IPS DF 19.7 (cell line): ENCODE results near the gene NF2.

ENCODE experiments used
- DNase-seq: peaks from one replicate; pipeline ENCODE4 v3.0.0-alpha.2; 2013; ENCODE audit warnings: low read depth, low spot score

The NF2 gene

GRCh38 chr22:29701155-29701999 lies 97.9 kb downstream of the NF2 start:
- no peak for DNase-seq

GRCh38 chr22:29702000-29702930 lies 98.8 kb downstream of the NF2 start:
- no peak for DNase-seq

GRCh38 chr22:29702931-29703501 lies 99.6 kb downstream of the NF2 start:
- no peak for DNase-seq

- DNase-seq = no peak
Measured at GRCh38 chr22:29703569-29704195, 100.2 kb downstream of the NF2 start.

GRCh38 chr22:29704528-29705285 lies 101.3 kb downstream of the NF2 start:
- no peak for DNase-seq

GRCh38 chr22:29705651-29706050 lies 102.2 kb downstream of the NF2 start:
- no peak for DNase-seq

- DNase-seq = no peak
Measured at GRCh38 chr22:29706486-29706885, 103.1 kb downstream of the NF2 start.

- DNase-seq = no peak
Measured at GRCh38 chr22:29707010-29707409, 103.6 kb downstream of the NF2 start.

- DNase-seq = no peak
Measured at GRCh38 chr22:29707471-29707870, 104.0 kb downstream of the NF2 start.

GRCh38 chr22:29710193-29710592 lies 106.8 kb downstream of the NF2 start:
- DNase-seq = no peak

- DNase-seq = no peak
Measured at GRCh38 chr22:29710922-29711593, 107.6 kb downstream of the NF2 start.

GRCh38 chr22:29712119-29712518 lies 108.7 kb downstream of the NF2 start:
- no peak for DNase-seq

GRCh38 chr22:29713156-29713727 lies 109.8 kb downstream of the NF2 start:
- DNase-seq = no peak

- DNase-seq = no peak
Measured at GRCh38 chr22:29715240-29715639, 111.8 kb downstream of the NF2 start.

GRCh38 chr22:29715705-29716104 lies 112.3 kb downstream of the NF2 start:
- DNase-seq = no peak

- DNase-seq = peak; percentile 65
Measured at GRCh38 chr22:29716814-29717545, 113.5 kb downstream of the NF2 start.

- no peak for DNase-seq
Measured at GRCh38 chr22:29717789-29718188, 114.4 kb downstream of the NF2 start.

GRCh38 chr22:29718949-29719898 lies 115.8 kb downstream of the NF2 start:
- no peak for DNase-seq
